HFFc6 (cell line): Measurements from ENCODE around the gene BBS10. TPM values are rescaled to one million over a fixed set of nuclear protein-coding genes. Genes with fewer than 3 reads are reported as not detected.
"Not testable (repeated sequence)": the region's sequence is repeated elsewhere in the genome, so short reads cannot be mapped to it uniquely, and the experiment has no call there.

Experiments
- DNase-seq: peaks from one replicate; pipeline ENCODE4 v3.0.0-alpha.2; 2018
- H3K27ac Mint-ChIP-seq: 2 replicates; pipeline ENCODE4 v1.8.0; 2020; ENCODE audit warnings: mild to moderate bottlenecking, mixed read lengths
- H3K27me3 Mint-ChIP-seq: 2 replicates; pipeline ENCODE4 v1.8.0; 2021; ENCODE audit warnings: mild to moderate bottlenecking, moderate library complexity, mixed read lengths; ENCODE audit not compliant: insufficient read depth
- H3K36me3 Mint-ChIP-seq: 2 replicates; pipeline ENCODE4 v1.8.0; 2021; ENCODE audit warnings: low read depth, mixed read lengths
- H3K4me1 Mint-ChIP-seq: 2 replicates; pipeline ENCODE4 v1.8.0; 2020; ENCODE audit warnings: low read depth, mixed read lengths
- H3K4me3 Mint-ChIP-seq: 2 replicates; pipeline ENCODE4 v1.8.0; 2020; ENCODE audit warnings: mild to moderate bottlenecking, moderate library complexity, mixed read lengths
- H3K9me3 Mint-ChIP-seq: 2 replicates; pipeline ENCODE4 v1.8.0; 2020; ENCODE audit warnings: mild to moderate bottlenecking, mixed read lengths
- CTCF ChIP-seq: fragments of 200-600 bp; sonication (generic); IDR thresholded peaks from 2 replicates; pipeline ENCODE4 v1.5.0; 2021; ENCODE audit warnings: antibody characterized with exemption, mild to moderate bottlenecking
- total RNA-seq, 6 experiments: library from RNA; stranded (reverse); fragmentation: NEBNext Ultra II Directional; extraction: Animal tissue kit (Norgen Biotek cat#: 25700); gene quantifications; 2 replicates in 1 of 6; 3 replicates in 5 of 6; pipeline ENCODE4 v1.2.3, GENCODE V29; 2021

The BBS10 gene
- total RNA-seq, 6 experiments from 2014 or later = 10.0 to 11.8 (median 10.8) TPM

DNA sequence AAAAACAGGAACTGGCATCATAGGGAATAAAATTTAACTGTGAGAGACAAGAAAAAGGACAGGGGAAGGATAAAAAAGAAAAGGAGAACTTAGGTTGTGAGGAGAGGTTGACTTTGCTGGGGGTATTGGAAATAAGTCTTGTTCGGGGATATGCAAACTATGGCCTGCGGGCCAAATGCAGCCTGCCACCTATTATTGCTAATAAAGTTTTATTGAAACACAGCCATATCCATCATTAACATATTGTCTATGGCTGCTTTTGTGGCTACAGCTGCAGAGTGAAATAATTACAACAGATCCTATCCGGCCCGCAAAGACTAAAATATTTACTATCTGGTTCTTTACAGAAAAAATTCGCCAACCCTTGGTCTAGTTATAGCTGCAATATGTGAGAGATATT, 18.6 kb downstream of the BBS10 start:
- peaks cover 48% of the 10 kb centered on the region for H3K4me1 Mint-ChIP-seq

GRCh38 chr12:76329159-76329558, 19.1 kb downstream of the BBS10 start:
- TF ChIP-seq CTCF = no peak
- peaks cover 25% of the 10 kb centered on the region for H3K36me3 Mint-ChIP-seq
- H3K27ac Mint-ChIP-seq = peak overlapping the region; percentile 67
- peaks cover 7% of the 10 kb centered on the region; the same call in 1 of the 2 replicates for H3K9me3 Mint-ChIP-seq
- DNase-seq = peak; percentile 92
- peaks cover 47% of the 10 kb centered on the region for H3K4me1 Mint-ChIP-seq
- peak overlapping the region; percentile 58 for H3K4me3 Mint-ChIP-seq
- H3K27me3 Mint-ChIP-seq = no peaks in the 10 kb centered on the region

More for the DNA sequence above, 18.6 kb downstream of the BBS10 start:
- H3K27ac Mint-ChIP-seq = peak overlapping the region; percentile 67
- peaks cover 7% of the 10 kb centered on the region; the same call in 1 of the 2 replicates for H3K9me3 Mint-ChIP-seq
- H3K4me3 Mint-ChIP-seq = peak overlapping the region; percentile 58; the same call in 1 of the 2 replicates
- TF ChIP-seq CTCF = no peak
- no peaks in the 10 kb centered on the region for H3K27me3 Mint-ChIP-seq
- H3K36me3 Mint-ChIP-seq = peaks cover 25% of the 10 kb centered on the region
- DNase-seq = no peak

GRCh38 chr12:76319595-76320319, 28.5 kb downstream of the BBS10 start:
- H3K36me3 Mint-ChIP-seq = peaks cover 13% of the 10 kb centered on the region
- not testable (repeated sequence) for H3K27ac Mint-ChIP-seq

DNA sequence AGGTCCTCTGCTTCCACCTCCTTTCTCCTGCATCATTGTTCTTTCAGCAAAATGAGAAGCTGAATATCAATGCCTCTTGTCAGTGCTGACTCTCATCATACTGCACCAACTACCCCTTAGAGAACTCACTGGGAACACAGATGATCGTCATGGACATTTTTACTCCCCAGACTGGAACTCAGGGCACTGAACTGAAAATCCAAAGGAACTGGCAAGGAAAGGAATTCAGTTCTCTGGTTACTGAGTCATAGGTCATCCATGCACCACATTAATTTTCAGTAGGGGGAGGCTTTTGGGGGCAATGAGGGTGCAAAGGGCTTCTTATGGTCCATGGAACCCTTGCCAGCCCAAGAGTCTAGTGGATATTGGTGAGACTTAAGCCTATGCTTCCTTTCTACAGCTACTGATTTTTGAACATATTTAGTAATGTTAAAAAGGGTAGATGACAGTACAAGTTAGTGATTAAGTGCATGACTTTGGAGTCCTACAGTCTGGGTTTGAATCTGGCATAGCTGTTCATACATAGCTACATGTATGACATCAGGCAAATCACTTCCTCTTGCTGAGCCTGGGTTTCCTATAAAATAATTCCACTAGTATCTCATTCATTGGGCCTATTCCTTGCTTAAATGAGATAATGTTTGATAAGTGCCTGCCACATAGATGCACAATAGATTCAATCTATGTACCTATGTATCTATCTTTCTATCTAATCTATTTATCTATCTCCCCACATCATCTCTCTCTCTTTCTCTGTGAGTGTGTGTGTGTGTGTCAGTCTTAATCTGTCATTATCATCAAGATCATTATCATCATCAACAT, 29.2 kb downstream of the BBS10 start:
- Mint-ChIP-seq H3K4me1 (peaks cover 15% of the 10 kb centered on the region), H3K36me3 (peaks cover 12% of the 10 kb centered on the region), H3K9me3 (peaks cover 17% of the 10 kb centered on the region; the same call in 1 of the 2 replicates), H3K4me3 (no peak overlapping the region), H3K27ac (no peak overlapping the region), H3K27me3 (no peaks in the 10 kb centered on the region)
- DNase-seq = no peak
- TF ChIP-seq CTCF = no peak

More at GRCh38 chr12:76319595-76320319, 28.5 kb downstream of the BBS10 start:
- Mint-ChIP-seq H3K9me3 (peaks cover 17% of the 10 kb centered on the region; the same call in 1 of the 2 replicates), H3K4me1 (peaks cover 15% of the 10 kb centered on the region)
- H3K27me3 Mint-ChIP-seq, DNase-seq, H3K4me3 Mint-ChIP-seq: not testable (repeated sequence)

GRCh38 chr12:76317976-76318375, 30.2 kb downstream of the BBS10 start:
- no peak overlapping the region for H3K4me3 Mint-ChIP-seq
- peaks cover 12% of the 10 kb centered on the region for H3K36me3 Mint-ChIP-seq
- H3K4me1 Mint-ChIP-seq = peaks cover 15% of the 10 kb centered on the region
- peaks cover 17% of the 10 kb centered on the region; the same call in 1 of the 2 replicates for H3K9me3 Mint-ChIP-seq
- no peak for DNase-seq
- H3K27me3 Mint-ChIP-seq = no peaks in the 10 kb centered on the region
- no peak for TF ChIP-seq CTCF
- H3K27ac Mint-ChIP-seq = no peak overlapping the region
